Stimulated activated CD8-positive, alpha-beta memory T cell treated with anti-CD3 and anti-CD28 coated beads, Interleukin-12 subunit alpha, Interleukin-12 subunit beta, amount 100 ng/mL, for 1 hour (primary cell): ENCODE measurements around the gene F7.
"Not testable (repeated sequence)": the region's sequence is repeated elsewhere in the genome, so short reads cannot be mapped to it uniquely, and the experiment has no call there.

Experiments
- DNase-seq: peaks from one replicate; pipeline ENCODE4 v3.0.0-alpha.2; 2020; ENCODE audit warnings: low read depth

The F7 gene

GRCh38 chr13:113105032-113105920 is at the start of gene F7:
Gene F7 (plus strand): TSS chr13:113105791. CDS start chr13:113105842, 51 bp downstream.
- DNase-seq: no peak

GRCh38 chr13:113057084-113057483 is 48.5 kb upstream of the F7 start:
- DNase-seq: no peak

GRCh38 chr13:113057559-113057958 is 48.0 kb upstream of the F7 start:
- not testable (repeated sequence) for DNase-seq

- DNase-seq: no peak
These were observed 47.2 kb upstream of the F7 start for GRCh38 chr13:113058129-113058987.

GRCh38 chr13:113058988-113059850 is 46.4 kb upstream of the F7 start:
- no peak for DNase-seq

GRCh38 chr13:113059891-113060290 is 45.7 kb upstream of the F7 start:
- DNase-seq: no peak

- no peak for DNase-seq
These were observed 44.9 kb upstream of the F7 start for GRCh38 chr13:113060557-113061270.

GRCh38 chr13:113061271-113061625 is 44.3 kb upstream of the F7 start:
- no peak for DNase-seq

GRCh38 chr13:113061796-113062425 is 43.7 kb upstream of the F7 start:
- no peak for DNase-seq

- no peak for DNase-seq
These were observed 42.9 kb upstream of the F7 start for GRCh38 chr13:113062691-113063090.

- no peak for DNase-seq
These were observed 42.5 kb upstream of the F7 start for GRCh38 chr13:113063091-113063491.

GRCh38 chr13:113064000-113064533 is 41.5 kb upstream of the F7 start:
- DNase-seq: no peak

- no peak for DNase-seq
These were observed 40.8 kb upstream of the F7 start for GRCh38 chr13:113064534-113065405.

GRCh38 chr13:113065406-113066141 is 40.0 kb upstream of the F7 start:
- no peak for DNase-seq

- DNase-seq: no peak
These were observed 39.5 kb upstream of the F7 start for GRCh38 chr13:113066142-113066455.

- DNase-seq: no peak
These were observed 38.8 kb upstream of the F7 start for GRCh38 chr13:113066746-113067145.

GRCh38 chr13:113069861-113070805 is 35.5 kb upstream of the F7 start:
- no peak for DNase-seq

- no peak for DNase-seq
These were observed 34.7 kb upstream of the F7 start for GRCh38 chr13:113070855-113071254.
